Measurements from ENCODE around the gene SEMA5A.

The SEMA5A gene

DNA sequence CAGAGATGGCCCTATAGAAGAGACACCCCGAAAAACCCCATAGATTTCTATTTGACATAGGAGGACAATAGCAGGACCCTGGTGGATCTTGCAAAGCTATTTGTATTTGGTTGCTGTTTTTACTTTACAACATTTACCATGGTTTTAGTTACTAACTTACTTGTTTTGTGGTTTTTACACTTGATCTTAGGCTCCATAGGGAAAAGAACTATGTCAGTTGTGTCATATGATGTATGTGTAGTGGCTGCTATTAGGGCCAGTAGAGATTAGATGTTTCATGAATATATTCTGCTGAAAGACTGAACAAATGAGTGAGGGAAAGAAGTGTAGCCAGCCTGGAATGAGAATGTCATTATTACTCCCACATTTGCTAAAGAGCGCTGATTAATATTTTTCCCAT lies 388.1 kb downstream of the SEMA5A start:
- H3K4me3 ChIP-seq (ENCODE audit: low read depth, low read length): no peak overlapping the region
- no peaks in the 10 kb centered on the region for H3K27me3 ChIP-seq (ENCODE audit: insufficient read depth, low read length)
- H3K79me2 ChIP-seq (ENCODE audit: control insufficient read depth, insufficient read depth, low read length, unreplicated experiment): no peaks in the 10 kb centered on the region
- no peaks in the 10 kb centered on the region for H3K36me3 ChIP-seq (ENCODE audit: insufficient read depth, low read length)
- H3K27ac ChIP-seq (ENCODE audit: low read depth, low read length): no peak overlapping the region
- H2AFZ ChIP-seq (ENCODE audit: low read length, unreplicated experiment): no peak overlapping the region
- no peaks in the 10 kb centered on the region for H3K4me1 ChIP-seq (ENCODE audit: control insufficient read depth, insufficient read depth, low read length, unreplicated experiment)

DNA sequence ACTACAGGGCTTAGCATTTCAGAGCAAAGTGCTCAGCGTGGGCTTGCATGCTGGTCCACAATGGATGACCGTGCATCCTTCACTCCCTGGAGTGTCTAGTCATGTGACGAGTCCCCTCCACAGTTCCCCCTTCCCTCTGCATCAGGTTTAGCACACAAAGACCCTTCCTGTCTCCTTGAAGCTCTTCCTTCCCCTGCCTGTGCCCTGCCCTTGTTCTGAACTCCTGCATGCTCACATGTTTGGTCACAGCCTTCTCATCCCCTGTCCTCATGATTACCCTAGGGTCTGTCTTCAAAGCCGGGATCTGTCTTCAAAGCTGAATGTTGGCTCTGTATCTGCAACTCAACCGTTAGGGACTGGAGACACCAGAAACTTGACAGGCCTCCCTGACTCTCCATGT lies 388.9 kb downstream of the SEMA5A start:
- Histone ChIP-seq H3K79me2 (ENCODE audit: control insufficient read depth, insufficient read depth, low read length, unreplicated experiment) (no peaks in the 10 kb centered on the region), H2AFZ (ENCODE audit: low read length, unreplicated experiment) (no peak overlapping the region), H3K4me3 (ENCODE audit: low read depth, low read length) (no peak overlapping the region), H3K27ac (ENCODE audit: low read depth, low read length) (no peak overlapping the region), H3K27me3 (ENCODE audit: insufficient read depth, low read length) (no peaks in the 10 kb centered on the region), H3K4me1 (ENCODE audit: control insufficient read depth, insufficient read depth, low read length, unreplicated experiment) (no peaks in the 10 kb centered on the region), H3K36me3 (ENCODE audit: insufficient read depth, low read length) (no peaks in the 10 kb centered on the region)

DNA sequence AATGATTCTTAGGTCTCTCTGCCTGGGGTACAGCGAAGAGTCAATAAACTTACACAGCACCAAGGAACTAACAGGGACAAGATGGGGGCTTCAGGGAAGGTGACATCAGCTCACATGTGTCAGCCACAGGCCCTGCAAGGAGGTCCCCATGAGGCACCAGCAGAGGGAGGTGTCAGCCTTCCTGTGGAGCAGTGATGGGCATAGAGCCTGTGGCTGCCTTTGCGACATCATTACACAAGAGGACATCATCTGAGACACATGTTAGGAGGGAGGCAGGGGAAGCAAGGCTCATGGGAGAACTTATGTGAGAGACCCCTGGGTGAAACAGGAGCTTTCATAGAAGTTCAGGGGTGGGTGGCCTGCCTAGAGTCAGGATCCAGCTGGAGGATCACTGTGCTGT lies 389.6 kb downstream of the SEMA5A start:
- no peak overlapping the region for H2AFZ ChIP-seq (ENCODE audit: low read length, unreplicated experiment)
- H3K4me1 ChIP-seq (ENCODE audit: control insufficient read depth, insufficient read depth, low read length, unreplicated experiment): no peaks in the 10 kb centered on the region
- H3K27me3 ChIP-seq (ENCODE audit: insufficient read depth, low read length): no peaks in the 10 kb centered on the region
- H3K79me2 ChIP-seq (ENCODE audit: control insufficient read depth, insufficient read depth, low read length, unreplicated experiment): no peaks in the 10 kb centered on the region
- no peak overlapping the region for H3K4me3 ChIP-seq (ENCODE audit: low read depth, low read length)
- no peaks in the 10 kb centered on the region for H3K36me3 ChIP-seq (ENCODE audit: insufficient read depth, low read length)
- H3K27ac ChIP-seq (ENCODE audit: low read depth, low read length): no peak overlapping the region

DNA sequence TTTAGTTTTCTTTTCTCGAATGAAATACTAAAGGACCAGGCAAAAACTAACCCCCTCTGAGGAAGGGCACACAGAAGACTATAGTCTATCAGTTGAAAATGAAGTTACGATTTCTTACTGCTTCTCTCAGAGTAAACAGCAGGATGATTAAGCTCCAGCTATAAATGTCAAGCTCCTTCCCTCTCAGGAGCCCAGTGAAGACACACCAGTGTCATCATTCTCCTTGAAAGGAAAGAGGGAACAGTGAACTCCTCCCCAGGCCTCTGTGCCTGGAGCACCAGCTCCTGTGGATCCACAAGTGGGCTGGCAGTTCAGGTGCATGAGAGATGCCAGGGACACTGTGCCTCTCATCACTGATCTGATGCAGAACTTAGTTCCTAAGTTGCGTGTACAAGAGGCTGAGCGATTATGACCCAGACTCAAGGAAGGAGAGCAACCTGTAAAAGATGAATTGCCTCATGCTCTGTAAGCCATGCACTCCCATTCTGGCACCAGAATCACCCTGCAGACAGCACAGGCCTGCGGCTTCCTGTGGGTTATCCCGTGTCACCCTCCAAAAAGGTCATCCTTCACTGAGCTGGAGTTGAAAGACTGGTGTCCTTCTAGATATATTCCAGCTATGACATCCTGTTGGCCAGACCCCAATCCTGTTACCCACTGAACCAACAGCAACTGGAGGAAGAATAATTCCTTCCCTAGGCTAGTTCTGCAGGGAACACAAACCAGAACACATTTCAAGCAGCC lies 394.0 kb downstream of the SEMA5A start:
- H3K4me3 ChIP-seq (ENCODE audit: low read depth, low read length): no peak overlapping the region
- H3K36me3 ChIP-seq (ENCODE audit: insufficient read depth, low read length): no peaks in the 10 kb centered on the region
- no peaks in the 10 kb centered on the region for H3K27me3 ChIP-seq (ENCODE audit: insufficient read depth, low read length)
- no peaks in the 10 kb centered on the region for H3K79me2 ChIP-seq (ENCODE audit: control insufficient read depth, insufficient read depth, low read length, unreplicated experiment)
- peaks cover 11% of the 10 kb centered on the region for H3K4me1 ChIP-seq (ENCODE audit: control insufficient read depth, insufficient read depth, low read length, unreplicated experiment)
- H2AFZ ChIP-seq (ENCODE audit: low read length, unreplicated experiment): no peak overlapping the region
- no peak overlapping the region for H3K27ac ChIP-seq (ENCODE audit: low read depth, low read length)

DNA sequence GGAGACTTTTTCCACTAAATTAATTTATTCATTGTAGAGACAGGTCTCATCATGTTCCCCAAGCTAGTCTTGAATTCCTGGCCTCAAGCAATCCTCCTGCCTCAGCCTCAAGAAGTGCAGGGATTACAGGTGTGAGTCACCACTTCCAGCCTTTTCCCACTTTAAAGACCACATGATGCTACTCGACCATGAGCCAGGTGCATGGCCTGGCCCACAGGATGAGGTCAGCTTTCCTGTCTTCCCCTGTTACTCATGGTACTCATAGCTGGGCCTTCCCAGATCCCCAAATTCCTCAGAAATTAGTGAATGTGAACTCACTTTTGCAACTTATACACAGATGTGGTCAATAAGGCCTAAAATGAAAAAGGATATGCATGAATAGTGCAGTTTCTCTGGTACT lies 395.9 kb downstream of the SEMA5A start:
- Histone ChIP-seq H3K4me1 (ENCODE audit: control insufficient read depth, insufficient read depth, low read length, unreplicated experiment) (peaks cover 11% of the 10 kb centered on the region), H3K79me2 (ENCODE audit: control insufficient read depth, insufficient read depth, low read length, unreplicated experiment) (no peaks in the 10 kb centered on the region), H3K27me3 (ENCODE audit: insufficient read depth, low read length) (no peaks in the 10 kb centered on the region), H3K36me3 (ENCODE audit: insufficient read depth, low read length) (no peaks in the 10 kb centered on the region), H3K27ac (ENCODE audit: low read depth, low read length) (no peak overlapping the region), H2AFZ (ENCODE audit: low read length, unreplicated experiment) (no peak overlapping the region), H3K4me3 (ENCODE audit: low read depth, low read length) (no peak overlapping the region)

DNA sequence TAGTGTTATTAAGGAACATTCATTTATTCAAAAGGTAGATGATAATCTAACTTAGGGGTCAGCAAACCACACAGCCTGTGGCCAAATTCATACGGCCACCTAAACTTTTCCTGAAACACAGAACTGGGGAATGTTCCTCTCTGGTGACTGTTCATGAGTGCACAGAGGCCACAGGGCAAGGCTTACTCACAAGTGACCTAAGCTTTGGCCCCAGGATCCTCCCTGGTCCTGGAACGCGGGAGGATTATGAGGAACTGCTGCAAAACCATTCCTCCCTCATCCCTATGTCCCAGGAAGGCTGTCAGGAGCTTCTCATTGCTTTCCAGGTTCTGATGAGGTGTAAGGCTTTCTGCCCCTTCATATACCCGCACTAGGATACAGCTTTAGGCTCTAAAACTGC lies 397.6 kb downstream of the SEMA5A start:
- no peak overlapping the region for H2AFZ ChIP-seq (ENCODE audit: low read length, unreplicated experiment)
- H3K79me2 ChIP-seq (ENCODE audit: control insufficient read depth, insufficient read depth, low read length, unreplicated experiment): no peaks in the 10 kb centered on the region
- H3K4me3 ChIP-seq (ENCODE audit: low read depth, low read length): no peak overlapping the region
- no peaks in the 10 kb centered on the region for H3K36me3 ChIP-seq (ENCODE audit: insufficient read depth, low read length)
- H3K27ac ChIP-seq (ENCODE audit: low read depth, low read length): no peak overlapping the region
- H3K4me1 ChIP-seq (ENCODE audit: control insufficient read depth, insufficient read depth, low read length, unreplicated experiment): peaks cover 11% of the 10 kb centered on the region
- no peaks in the 10 kb centered on the region for H3K27me3 ChIP-seq (ENCODE audit: insufficient read depth, low read length)

DNA sequence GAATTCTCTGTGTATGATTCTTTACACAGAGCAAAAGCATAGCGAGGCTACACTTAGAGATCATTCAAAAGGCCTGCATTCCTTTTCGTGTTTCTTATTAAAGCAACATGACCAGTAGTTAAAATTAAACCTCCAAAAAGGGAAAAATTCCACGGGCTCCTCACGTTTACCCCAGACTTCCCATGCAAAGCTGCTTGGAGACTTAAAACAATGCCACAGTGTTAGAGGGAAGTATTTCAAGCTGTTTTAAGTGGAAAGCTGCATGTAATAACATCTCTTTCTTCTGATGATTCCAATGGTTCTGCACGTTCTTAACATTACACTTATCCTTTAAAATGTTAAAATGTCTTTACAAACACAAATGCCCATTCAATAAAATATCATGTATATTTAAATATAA lies 405.2 kb downstream of the SEMA5A start:
- Histone ChIP-seq H3K4me1 (ENCODE audit: control insufficient read depth, insufficient read depth, low read length, unreplicated experiment) (no peaks in the 10 kb centered on the region), H3K79me2 (ENCODE audit: control insufficient read depth, insufficient read depth, low read length, unreplicated experiment) (no peaks in the 10 kb centered on the region), H3K27me3 (ENCODE audit: insufficient read depth, low read length) (no peaks in the 10 kb centered on the region), H3K27ac (ENCODE audit: low read depth, low read length) (no peak overlapping the region), H3K4me3 (ENCODE audit: low read depth, low read length) (no peak overlapping the region), H2AFZ (ENCODE audit: low read length, unreplicated experiment) (no peak overlapping the region), H3K36me3 (ENCODE audit: insufficient read depth, low read length) (no peaks in the 10 kb centered on the region)

DNA sequence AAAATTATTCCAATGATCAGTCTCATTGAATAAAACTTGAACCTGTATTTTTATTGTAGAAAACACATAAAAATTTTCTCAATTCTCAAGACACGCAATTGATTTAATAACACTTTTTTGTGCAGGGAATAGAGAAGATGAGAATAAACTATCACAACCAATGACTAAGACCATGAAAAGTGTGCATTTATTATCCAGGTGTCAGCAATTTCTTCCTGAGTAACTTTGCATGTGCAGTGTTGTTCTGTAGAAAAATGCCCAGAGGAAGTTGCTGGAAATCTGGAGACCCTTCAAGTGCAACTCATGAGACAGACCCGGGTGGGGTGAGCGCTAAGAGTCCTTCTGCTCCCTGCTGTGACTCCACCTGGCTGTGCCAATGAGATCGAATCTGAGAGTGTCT lies 405.7 kb downstream of the SEMA5A start:
- H3K27me3 ChIP-seq (ENCODE audit: insufficient read depth, low read length): no peaks in the 10 kb centered on the region
- H3K79me2 ChIP-seq (ENCODE audit: control insufficient read depth, insufficient read depth, low read length, unreplicated experiment): no peaks in the 10 kb centered on the region
- H2AFZ ChIP-seq (ENCODE audit: low read length, unreplicated experiment): no peak overlapping the region
- H3K4me3 ChIP-seq (ENCODE audit: low read depth, low read length): no peak overlapping the region
- no peaks in the 10 kb centered on the region for H3K36me3 ChIP-seq (ENCODE audit: insufficient read depth, low read length)
- H3K4me1 ChIP-seq (ENCODE audit: control insufficient read depth, insufficient read depth, low read length, unreplicated experiment): no peaks in the 10 kb centered on the region
- H3K27ac ChIP-seq (ENCODE audit: low read depth, low read length): no peak overlapping the region

DNA sequence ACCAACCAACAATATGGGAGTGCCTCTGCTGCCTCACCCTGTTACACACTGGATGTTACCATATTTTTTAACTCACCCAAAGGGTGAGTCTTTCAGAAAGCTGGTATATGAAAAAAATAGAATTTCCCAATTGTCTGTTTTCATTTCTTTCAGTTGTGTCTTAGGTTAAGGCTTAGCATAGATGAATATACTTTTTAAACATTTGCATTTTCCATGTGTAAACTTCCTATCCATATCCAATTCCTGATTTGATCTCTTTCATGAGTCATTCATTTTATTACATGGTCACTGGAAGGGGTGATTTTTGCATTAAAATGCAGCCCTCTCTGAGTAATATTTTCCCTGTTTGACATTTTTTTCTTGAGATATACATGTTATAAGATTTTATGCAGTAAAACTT lies 406.5 kb downstream of the SEMA5A start:
- Histone ChIP-seq H2AFZ (ENCODE audit: low read length, unreplicated experiment) (no peak overlapping the region), H3K79me2 (ENCODE audit: control insufficient read depth, insufficient read depth, low read length, unreplicated experiment) (no peaks in the 10 kb centered on the region), H3K4me1 (ENCODE audit: control insufficient read depth, insufficient read depth, low read length, unreplicated experiment) (no peaks in the 10 kb centered on the region), H3K36me3 (ENCODE audit: insufficient read depth, low read length) (no peaks in the 10 kb centered on the region), H3K4me3 (ENCODE audit: low read depth, low read length) (no peak overlapping the region), H3K27me3 (ENCODE audit: insufficient read depth, low read length) (no peaks in the 10 kb centered on the region), H3K27ac (ENCODE audit: low read depth, low read length) (no peak overlapping the region)

DNA sequence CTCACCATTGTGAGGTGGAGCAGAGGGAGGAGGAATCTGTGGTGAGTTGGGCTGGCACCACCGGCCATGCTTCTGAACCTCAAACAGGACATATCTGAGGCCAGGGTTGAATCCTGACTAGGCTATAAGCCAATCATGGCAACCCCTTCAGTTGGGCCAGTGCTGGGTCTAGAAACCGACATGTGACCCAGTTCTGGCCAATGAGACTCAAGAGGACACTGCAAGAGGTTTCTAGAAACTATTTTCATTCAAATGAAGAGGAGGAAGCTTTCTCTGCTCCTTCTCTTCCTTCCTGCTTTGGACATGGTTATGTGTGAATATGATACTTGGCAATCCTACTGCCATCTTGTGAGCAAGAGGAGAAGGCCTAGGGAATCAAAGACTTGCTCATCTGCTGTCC lies 417.7 kb downstream of the SEMA5A start:
- Histone ChIP-seq H2AFZ (ENCODE audit: low read length, unreplicated experiment) (no peak overlapping the region), H3K27me3 (ENCODE audit: insufficient read depth, low read length) (no peaks in the 10 kb centered on the region), H3K79me2 (ENCODE audit: control insufficient read depth, insufficient read depth, low read length, unreplicated experiment) (no peaks in the 10 kb centered on the region), H3K36me3 (ENCODE audit: insufficient read depth, low read length) (no peaks in the 10 kb centered on the region), H3K4me3 (ENCODE audit: low read depth, low read length) (no peak overlapping the region), H3K27ac (ENCODE audit: low read depth, low read length) (no peak overlapping the region), H3K4me1 (ENCODE audit: control insufficient read depth, insufficient read depth, low read length, unreplicated experiment) (no peaks in the 10 kb centered on the region)

DNA sequence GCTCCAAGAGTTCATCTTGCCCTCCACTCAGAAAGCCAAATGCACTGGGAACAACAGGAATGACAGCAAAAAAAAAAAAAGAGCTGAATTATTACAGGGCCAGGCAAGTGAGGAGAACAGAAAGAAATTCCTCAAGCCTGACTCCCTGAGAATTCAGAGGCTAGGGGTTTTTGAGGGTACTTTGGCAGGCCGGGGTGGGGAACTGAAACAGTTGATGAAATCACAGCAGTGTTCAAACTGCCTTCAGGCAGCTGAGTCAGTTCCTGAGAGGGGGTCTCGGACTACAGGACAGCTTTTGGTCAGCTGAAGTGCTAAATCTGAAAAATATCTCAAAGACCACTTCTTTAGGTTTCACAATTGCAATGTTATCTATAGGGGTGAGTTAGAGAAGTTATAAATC lies 419.4 kb downstream of the SEMA5A start:
- Histone ChIP-seq H3K27ac (ENCODE audit: low read depth, low read length) (no peak overlapping the region), H2AFZ (ENCODE audit: low read length, unreplicated experiment) (no peak overlapping the region), H3K79me2 (ENCODE audit: control insufficient read depth, insufficient read depth, low read length, unreplicated experiment) (no peaks in the 10 kb centered on the region), H3K4me3 (ENCODE audit: low read depth, low read length) (no peak overlapping the region), H3K36me3 (ENCODE audit: insufficient read depth, low read length) (no peaks in the 10 kb centered on the region), H3K4me1 (ENCODE audit: control insufficient read depth, insufficient read depth, low read length, unreplicated experiment) (no peaks in the 10 kb centered on the region), H3K27me3 (ENCODE audit: insufficient read depth, low read length) (no peaks in the 10 kb centered on the region)
